NT2/D1 (cell line): ENCODE data around the gene PSMD8.

Experiments used
- DNase-seq: peaks from one replicate; pipeline ENCODE4 v3.0.0-alpha.2; 2011; ENCODE audit warnings: low read depth, low spot score
- H3K27me3 ChIP-seq: 2 replicates; pipeline ENCODE4 v1.6.0; 2011; ENCODE audit warnings: mild to moderate bottlenecking; ENCODE audit not compliant: insufficient read length, insufficient read depth
- H3K36me3 ChIP-seq: 2 replicates; pipeline ENCODE4 v1.6.1; 2011; ENCODE audit warnings: mild to moderate bottlenecking, low read length, mixed read lengths; ENCODE audit not compliant: insufficient read depth, insufficient read length
- H3K4me1 ChIP-seq: 2 replicates; pipeline ENCODE4 v1.5.1; 2011; ENCODE audit not compliant: insufficient read depth, insufficient read length
- H3K4me3 ChIP-seq: 2 replicates; pipeline ENCODE4 v1.5.1; 2011; ENCODE audit warnings: low read depth; ENCODE audit not compliant: insufficient read length
- H3K9ac ChIP-seq: 2 replicates; pipeline ENCODE4 v1.6.0; 2011; ENCODE audit warnings: low read depth; ENCODE audit not compliant: insufficient read length
- H3K9me3 ChIP-seq: 2 replicates; pipeline ENCODE4 v1.5.1; 2011; ENCODE audit warnings: mild to moderate bottlenecking, low read length; ENCODE audit not compliant: insufficient read depth
- SUZ12 ChIP-seq: IDR thresholded peaks from 2 replicates; pipeline ENCODE4 v1.6.1; 2011; ENCODE audit not compliant: insufficient read length, insufficient read depth; ENCODE audit errors: extremely low read depth
- YY1 ChIP-seq: IDR thresholded peaks from 2 replicates; pipeline ENCODE4 v1.6.1; 2011; ENCODE audit not compliant: insufficient read length, insufficient read depth
- ZNF274 ChIP-seq: IDR thresholded peaks from 2 replicates; pipeline ENCODE4 v1.6.1; 2011; ENCODE audit warnings: mild to moderate bottlenecking, low read depth, low read length

Gene PSMD8

GRCh38 chr19:38429811-38430156 lies 55.4 kb downstream of the PSMD8 start:
- no peak for TF ChIP-seq ZNF274
- TF ChIP-seq SUZ12, result no peak
- TF ChIP-seq YY1, result no peak

GRCh38 chr19:38430931-38431330 lies 56.6 kb downstream of the PSMD8 start:
- Histone ChIP-seq H3K9ac (no peak overlapping the region), H3K4me3 (no peak overlapping the region), H3K4me1 (peaks cover 5% of the 10 kb centered on the region), H3K36me3 (no peaks in the 10 kb centered on the region), H3K9me3 (no peaks in the 10 kb centered on the region), H3K27me3 (peaks cover 3% of the 10 kb centered on the region)
- TF ChIP-seq YY1, result no peak
- TF ChIP-seq ZNF274, result no peak
- TF ChIP-seq SUZ12, result no peak
- no peak for DNase-seq

More at GRCh38 chr19:38429811-38430156, 55.4 kb downstream of the PSMD8 start:
- Histone ChIP-seq H3K4me3 (no peak overlapping the region), H3K4me1 (peaks cover 7% of the 10 kb centered on the region), H3K36me3 (no peaks in the 10 kb centered on the region), H3K27me3 (peaks cover 3% of the 10 kb centered on the region), H3K9ac (no peak overlapping the region), H3K9me3 (no peaks in the 10 kb centered on the region)
- no peak for DNase-seq

GRCh38 chr19:38433268-38433733 lies 58.9 kb downstream of the PSMD8 start, which contains the start of gene RYR1:
Gene RYR1, plus strand, starts transcription at chr19:38433691. Its CDS starts 139 bp downstream, at chr19:38433830.
- no peak for DNase-seq
- H3K9me3 ChIP-seq, result no peaks in the 10 kb centered on the region
- no peak for TF ChIP-seq SUZ12
- TF ChIP-seq YY1, result no peak
- TF ChIP-seq ZNF274, result no peak
- peaks cover 3% of the 10 kb centered on the region for H3K27me3 ChIP-seq
- peaks cover 5% of the 10 kb centered on the region for H3K4me1 ChIP-seq
- H3K9ac ChIP-seq, result peak within 1 kb of the TSS; percentile 44
- H3K4me3 ChIP-seq, result peak within 1 kb of the TSS; percentile 39
- no peaks in the 10 kb centered on the region for H3K36me3 ChIP-seq
